GM21619 (cell line): Measurements from ENCODE around the gene KLK8.

Source experiments
- ATAC-seq: cut with Tn5 transposase; IDR thresholded peaks from one replicate; pipeline ENCODE4 v1.9.1; 2021; ENCODE audit not compliant: unreplicated experiment

KLK8 gene

DNA sequence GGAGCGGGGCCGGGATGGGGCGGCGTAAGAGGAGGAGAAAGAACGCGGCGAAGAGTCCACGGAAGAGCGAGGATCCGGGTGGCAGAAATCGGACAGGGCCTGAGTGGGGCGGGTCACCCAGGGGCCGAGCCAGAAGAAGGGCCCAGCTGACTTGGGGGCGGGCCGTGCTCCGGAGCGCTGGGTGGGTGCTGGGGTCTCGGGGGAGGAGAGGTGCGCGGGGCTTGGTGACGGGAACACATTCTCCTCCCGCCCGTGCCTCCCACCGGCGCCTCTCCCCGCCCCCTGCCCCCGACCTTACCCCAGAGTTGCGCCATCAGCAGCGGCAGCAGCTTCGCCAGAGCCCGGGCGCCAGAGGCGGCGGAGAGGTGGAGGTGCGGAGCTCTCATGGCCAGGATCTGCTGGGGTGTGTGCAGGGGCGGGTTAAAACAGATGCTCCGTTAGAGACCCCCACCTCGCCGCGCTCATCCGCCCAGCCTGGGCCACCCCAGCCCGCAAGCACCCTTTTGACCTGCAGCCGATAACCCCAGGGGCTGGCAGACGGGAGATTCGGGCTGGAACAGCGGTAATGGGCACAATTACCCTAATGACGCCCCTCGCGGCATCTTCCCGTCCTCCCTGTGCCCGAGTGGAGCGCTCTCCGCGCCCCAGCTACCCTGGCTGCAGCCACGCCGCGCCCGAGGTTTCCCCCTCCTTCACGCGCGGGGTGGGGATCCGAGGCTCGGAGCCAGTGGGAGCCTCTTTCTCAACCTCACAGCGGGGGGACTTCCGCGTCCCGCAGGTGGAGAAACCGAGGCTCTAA, 17.5 kb upstream of the KLK8 start:
- no peak for ATAC-seq

DNA sequence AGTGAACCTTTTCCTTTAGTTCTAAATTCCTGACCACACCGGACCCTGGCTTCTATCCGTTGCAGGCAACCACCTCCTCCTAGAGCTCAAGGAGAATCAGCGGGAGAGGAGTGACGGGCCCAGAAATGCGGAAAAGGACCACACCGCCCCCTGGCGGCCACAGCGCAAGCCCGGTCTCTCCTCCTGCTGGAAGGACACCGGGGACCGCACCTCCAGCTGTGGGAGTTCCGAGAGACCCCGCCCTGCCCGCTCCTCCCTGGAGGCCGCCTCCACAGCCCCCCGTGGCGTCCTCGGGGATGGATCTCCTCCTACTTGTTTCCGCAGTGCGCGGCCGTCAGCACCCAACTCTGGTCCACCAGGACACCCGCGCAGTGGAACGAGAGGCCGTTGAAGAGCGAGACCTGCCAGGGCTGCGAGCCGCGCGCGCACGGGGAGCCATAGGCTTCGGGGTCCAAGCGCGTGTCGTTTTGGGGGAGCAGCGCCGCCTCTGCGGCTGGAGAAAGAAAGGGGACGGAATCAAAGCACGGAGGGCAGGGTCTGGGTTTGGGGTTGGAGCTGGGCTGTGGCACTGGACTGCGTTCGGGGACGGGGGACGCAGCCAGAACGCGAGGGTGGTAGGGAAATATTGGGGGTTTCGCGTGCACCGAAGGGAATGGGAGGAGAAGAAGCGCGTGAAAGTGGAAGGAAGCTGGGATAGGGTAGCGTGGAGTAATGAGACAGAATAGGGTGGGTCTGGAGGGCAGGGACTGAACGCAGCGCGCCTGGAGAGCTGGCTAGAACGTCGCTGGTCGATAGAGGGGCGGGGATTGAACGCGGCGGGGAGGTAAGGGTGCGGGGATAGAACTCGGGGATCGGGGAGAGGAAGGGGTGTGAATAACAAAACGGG, 15.6 kb upstream of the KLK8 start:
- no peak for ATAC-seq

GRCh38 chr19:51015691-51016267, 14.4 kb upstream of the KLK8 start:
- no peak for ATAC-seq

GRCh38 chr19:51014242-51014641, 12.8 kb upstream of the KLK8 start:
- ATAC-seq, result no peak

DNA sequence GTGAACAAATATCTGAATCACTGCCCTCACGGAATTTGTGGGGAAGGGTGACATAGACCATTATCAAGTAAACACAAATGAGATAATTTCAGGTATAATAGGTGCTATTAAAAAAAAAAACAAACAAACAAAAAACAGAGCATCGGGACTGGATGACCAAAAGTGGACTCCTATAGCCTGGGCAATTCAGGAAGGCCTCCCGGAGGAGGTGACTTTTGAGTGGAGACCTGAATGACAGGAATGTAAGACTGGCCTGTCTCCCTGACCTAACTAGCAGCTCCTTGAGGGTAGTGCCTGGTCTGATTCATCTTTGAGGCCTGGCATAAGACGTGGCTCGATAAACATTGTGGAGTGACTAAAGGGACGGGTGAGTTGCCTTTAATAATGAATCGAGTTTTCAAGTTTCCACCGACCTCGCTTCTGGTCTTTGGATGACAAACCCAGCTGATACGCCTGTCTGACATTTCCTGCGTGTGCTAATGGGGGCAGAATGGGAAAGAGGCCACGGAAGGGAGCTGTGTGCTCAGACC, 11.3 kb upstream of the KLK8 start:
- no peak for ATAC-seq

- ATAC-seq, result no peak
These were observed 8.8 kb upstream of the KLK8 start for GRCh38 chr19:51010066-51010795.

- no peak for ATAC-seq
These were observed 7.9 kb upstream of the KLK8 start for GRCh38 chr19:51009061-51009891.

DNA sequence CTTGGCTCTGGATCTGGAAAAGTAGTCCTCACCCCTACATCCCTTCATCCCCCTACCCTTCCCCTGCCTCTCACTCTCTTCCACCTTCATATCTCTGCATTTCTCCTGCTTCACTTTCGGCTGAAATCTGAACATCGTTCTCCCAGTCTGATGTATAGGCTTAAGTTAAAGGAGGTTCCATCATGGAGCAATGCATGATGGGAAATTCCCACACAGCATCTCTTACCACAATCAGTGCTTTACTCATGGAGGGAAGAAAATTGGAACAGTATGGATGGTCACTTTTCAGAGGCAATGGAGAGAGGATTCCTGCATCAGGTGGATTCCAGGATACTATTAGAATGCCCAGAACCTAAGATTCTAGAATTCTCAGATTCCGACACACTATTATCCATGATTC, 6.1 kb upstream of the KLK8 start:
- ATAC-seq, result no peak

GRCh38 chr19:51006406-51006805, 5.0 kb upstream of the KLK8 start:
- ATAC-seq, result no peak

DNA sequence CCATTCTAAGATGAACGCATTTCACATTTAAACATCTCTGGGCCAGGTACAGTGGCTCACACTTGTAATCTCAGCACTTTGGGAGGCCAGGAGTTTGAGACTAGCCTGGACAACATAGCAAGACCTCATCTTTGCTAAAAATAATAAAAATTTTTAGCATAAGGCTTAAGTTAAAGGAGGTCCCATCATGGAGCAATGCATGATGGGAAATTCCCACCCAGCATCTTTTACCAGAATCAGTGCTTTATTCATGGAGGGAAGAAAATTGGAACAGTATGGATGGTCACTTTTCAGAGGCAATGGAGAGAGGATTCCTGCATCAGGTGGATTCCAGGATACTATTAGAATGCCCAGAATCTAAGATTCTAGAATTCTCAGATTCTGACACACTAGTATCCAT, 3.8 kb upstream of the KLK8 start:
- ATAC-seq, result no peak

DNA sequence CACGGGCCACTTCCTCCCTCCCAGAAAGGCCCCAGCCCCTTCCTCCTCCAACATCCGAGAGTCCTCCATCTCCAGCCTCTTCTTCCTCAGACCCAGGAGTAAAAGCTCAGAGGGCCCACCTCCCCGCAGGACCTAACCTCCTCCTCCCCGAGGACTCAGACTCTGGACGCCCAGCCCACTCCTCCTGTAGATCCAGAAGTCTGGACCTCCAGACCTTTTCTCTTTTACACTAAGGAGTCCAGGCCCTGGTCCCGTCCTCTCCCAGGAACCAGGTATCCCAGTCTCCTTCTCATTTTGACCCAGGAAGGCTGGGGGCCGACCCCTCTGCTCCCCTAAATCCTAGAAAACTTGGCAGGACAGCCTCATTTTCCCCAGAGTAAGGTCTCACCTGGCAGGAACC, 1.9 kb upstream of the KLK8 start:
- no peak for ATAC-seq

DNA sequence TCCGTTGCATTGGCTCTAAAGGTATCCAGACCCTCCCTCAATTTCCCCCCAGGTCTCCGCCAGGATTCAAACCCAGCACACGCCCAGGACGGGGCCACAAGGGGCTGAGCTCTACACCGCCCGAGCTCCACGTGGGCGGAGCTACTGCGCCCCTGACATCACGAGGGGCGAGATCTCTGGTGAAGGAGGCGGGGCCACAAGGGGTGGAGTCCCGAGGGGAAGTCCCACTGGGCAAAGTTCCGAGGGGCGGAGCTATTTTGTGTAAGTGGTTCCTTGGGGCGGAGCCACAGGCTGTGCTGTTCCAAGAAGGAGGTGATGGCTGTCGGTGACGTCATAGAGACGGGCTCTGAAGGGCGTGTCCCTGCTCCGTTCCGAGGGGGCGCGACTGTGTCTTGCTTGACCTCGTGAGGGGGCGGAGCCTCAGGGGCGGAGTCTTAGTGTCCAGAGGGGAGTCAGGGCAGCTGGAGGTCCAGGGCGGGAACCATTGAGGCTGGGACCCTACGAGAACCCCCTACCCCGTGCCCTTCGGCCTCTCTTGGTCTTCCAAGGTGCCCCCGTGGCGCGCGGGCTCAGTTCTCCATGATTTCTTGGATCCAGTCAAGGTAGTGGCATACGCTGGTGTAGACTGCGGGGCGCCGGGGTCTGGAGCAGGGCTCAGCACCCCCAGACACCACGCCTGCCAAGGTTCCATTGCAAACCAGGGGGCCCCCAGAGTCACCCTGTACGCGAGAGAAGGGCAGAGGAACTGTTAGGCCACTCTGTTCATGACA, 1.3 kb upstream of the KLK8 start:
- no peak for ATAC-seq

- no peak for ATAC-seq
These were observed 707 bp upstream of the KLK8 start for GRCh38 chr19:51002089-51002532.

DNA sequence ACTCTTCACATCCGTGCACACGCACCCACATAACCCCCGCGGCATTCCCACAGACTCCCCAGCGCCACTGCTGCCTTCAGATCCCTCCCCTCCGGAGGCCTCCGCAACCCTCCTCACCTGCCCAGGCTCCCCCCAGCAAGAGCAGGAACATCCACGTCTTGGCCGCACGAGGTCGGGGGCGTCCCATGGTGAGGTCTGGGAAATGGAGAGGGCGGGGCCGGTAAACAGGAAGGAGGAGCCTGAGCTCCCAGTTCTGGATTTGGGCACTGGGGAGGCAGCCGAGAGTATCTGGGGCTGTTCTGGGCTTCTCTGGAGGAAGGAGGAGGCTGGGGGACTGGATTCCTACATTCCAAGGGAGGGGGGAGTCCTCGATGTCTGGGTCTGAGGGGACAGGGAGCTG, 423 bp downstream of the KLK8 start:
- no peak for ATAC-seq

- no peak for ATAC-seq
These were observed 978 bp downstream of the KLK8 start for GRCh38 chr19:51000426-51000825.

DNA sequence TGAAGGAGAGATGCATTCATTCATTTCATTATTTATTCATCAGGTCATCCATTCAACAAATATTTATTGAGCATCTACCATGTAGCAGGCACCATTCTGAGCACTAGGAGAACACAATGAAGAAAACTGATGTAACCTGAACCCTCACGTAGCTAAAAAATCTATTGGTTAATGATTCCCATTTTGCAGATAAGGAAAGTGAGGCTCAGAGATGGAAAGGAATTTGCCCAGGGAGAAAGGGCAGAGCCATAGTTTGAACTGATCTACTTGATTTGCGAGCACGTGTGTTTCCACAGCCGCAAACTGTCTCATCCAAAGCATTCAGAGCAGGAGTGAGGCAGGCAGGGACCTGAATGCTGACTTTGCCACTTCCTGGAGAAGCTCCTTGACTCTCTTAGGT, 2.7 kb downstream of the KLK8 start:
- no peak for ATAC-seq

DNA sequence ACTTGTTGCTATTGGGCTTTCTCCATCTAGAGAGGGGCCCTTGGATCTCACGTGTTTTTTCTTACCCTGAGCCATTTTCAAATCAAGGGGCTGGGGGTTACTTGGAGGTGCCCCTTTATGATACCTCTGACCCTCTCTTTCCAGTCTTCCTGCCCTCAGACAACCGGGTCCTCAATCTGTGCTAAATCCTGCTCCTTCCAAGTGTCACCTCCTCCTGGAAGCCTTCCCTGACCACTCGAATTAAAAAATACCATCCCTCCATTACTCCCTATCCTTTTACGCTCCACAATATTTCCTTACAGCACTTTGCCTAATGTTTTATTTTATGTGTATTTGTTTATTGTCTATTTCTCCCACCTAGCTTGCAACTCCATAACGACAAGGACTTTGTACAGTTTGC, 3.3 kb downstream of the KLK8 start:
- no peak for ATAC-seq

GRCh38 chr19:50994129-50994528, 7.3 kb downstream of the KLK8 start:
- ATAC-seq, result no peak

- ATAC-seq, result no peak
These were observed 8.8 kb downstream of the KLK8 start for GRCh38 chr19:50992666-50993035.
